Activated CD8-positive, alpha-beta memory T cell treated with anti-CD3 and anti-CD28 coated beads, Interleukin-2, amount 50 U/mL, for 1 hour (primary cell): ENCODE data around the gene BIN2.
A peak's percentile ranks its signal among the peaks of the same experiment; 100 is the strongest.
"Not testable (repeated sequence)": the region's sequence is repeated elsewhere in the genome, so short reads cannot be mapped to it uniquely, and the experiment has no call there.

Source experiments
- DNase-seq: peaks from one replicate; pipeline ENCODE4 v3.0.0-alpha.2; 2020; ENCODE audit errors: extremely low read depth

Gene BIN2

DNA sequence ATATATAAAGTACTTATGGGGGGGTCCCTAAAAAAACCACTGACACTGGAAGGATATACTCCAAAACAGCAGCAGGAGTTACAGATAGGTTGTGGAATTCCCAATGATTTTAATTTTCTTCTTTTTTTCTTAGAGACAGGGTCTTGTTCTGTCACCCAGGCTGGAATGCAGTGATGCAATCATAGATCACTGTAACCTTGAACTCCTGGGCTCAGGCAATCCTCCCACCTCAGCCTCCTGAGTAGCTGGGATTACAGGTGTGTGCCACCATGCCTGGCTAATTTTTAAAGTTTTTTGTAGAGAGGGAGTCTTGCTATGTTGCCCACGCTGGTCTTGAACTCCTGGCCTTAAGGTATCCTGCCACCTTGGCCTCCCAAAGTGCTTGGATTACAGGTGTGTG is 64.4 kb downstream of the BIN2 start:
- DNase-seq, result not testable (repeated sequence)

DNA sequence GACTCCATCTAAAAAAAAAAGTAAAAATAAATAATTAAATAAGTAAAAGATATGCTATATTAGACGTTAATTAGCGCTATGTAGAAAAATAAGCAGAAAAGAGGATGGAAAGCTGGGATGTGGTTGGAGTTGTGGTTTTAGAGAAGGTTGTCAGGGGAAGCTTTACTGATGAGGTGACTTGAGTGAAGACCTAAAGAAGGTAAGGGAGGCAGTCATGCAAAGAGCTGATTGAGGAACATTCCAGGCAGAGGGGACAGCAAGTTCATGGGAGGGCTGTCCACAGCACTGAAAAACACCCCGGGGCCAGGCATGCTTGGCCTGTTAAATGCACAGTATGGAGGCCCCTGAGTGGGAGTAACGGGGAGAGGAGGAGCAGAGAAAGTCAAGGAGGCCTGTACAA is 69.4 kb downstream of the BIN2 start:
- no peak for DNase-seq

DNA sequence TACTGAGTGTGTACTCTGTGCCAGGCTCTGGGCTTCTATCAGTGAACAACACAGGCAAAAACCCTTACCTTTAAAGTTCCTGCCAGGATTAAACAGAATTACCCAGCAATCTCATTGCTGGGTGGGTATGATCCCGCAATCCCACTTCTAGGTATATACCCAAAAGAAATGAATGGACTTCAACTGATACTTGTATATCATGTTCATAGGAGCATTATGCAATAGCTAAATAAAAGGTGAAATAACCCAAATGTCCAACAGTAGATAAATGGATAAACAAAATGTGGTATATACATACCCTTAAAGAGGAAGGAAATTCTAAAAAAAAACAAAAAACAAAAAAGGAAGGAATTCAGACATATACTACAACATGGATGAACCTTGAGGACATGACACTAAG is 70.7 kb downstream of the BIN2 start:
- DNase-seq, result no peak

DNA sequence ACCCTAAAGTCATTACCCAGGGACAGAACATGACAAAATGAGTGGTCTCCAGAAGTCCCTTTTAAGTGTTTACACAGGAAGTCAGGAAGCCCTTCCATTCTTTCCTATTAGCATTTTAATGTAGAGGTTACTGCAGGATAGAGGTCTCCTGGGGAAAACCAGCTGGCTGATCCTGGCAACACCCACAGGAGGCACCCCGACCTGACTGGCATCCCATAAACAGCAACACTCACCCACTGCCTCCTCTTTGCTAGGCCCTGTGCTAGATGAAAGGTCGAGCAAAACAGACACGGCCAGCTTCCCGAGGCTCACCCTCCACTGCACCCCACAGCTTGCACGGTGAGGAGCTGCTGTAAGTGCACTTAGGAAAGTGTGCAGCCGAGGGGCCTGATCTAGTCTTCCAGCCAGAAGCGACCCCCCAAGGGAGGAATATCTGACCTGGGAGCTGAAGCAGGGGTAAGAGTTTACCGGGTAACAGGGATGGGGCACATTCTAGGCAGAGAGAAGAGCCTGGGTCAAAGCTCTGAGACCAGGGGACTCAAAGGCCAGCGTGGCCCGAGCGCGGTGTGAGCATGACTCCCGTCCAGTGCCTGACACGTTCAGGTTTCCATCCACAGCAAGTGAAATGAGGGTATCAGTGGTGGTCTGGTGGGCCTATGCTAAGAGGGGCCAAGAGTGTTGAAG is 76.3 kb downstream of the BIN2 start:
- no peak for DNase-seq

DNA sequence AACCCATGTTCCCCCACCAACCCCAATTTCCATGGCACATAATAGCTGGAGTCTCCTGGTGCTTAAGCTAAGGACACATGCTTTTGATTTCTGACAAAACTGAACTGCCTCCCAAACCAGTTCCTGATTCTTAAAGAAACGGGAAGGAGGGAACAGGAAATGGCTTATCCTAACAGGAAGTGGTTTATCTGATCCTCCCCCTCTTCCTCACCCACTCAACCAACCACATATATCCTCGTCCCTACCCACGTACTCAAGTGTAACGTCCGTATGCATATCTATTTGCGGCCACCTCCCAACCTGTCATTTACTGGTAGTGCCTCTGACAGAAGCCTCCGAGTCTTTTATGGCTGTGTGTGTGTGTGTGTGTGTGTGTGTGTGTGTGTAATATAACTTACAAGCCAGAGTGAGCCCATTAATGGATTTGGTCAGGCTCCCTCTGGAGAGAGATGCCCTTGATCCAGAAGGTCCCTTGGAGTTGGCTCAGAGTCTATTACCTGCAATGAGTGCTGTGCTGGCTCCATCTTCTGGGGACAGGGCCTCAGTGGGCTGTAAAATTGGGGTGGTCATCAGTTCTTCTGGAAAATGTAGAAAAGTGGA is 77.6 kb downstream of the BIN2 start:
- no peak for DNase-seq

DNA sequence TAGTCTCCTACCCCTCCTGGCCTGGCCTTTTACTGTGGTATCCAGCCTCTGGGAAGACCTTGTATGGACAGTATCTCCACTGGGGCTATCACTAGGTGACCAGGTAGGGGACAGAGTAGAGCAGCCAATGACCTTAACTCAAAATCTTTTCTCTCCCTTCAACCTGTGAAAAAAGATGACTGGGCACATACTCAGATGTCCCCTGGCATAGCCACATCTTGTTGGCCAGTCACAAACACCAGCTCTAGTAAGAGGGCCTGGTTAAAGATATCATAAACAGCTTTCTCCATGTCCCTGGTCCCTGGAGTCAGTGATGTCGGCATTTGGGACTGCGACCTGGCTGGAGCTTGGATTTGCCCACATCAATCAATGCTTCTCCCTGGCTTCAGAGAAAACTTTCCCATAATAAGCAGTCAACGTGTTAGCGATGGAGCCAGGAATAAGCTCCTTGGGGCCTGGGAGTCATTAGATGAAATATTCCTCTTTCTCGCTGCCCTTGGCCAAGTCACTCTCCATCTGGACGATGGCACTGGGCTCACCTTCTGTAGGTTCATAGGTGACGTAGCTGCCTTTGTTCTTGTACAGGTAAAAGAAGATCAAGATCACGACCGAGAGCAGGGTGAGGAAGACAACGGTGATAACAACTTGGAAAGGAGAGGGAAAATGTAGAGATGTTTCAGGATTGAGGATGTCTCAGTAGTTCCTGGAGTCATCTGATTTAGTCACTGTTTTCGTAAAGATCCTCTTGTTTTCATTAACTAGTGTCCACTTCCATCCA is 78.3 kb downstream of the BIN2 start:
- no peak for DNase-seq

DNA sequence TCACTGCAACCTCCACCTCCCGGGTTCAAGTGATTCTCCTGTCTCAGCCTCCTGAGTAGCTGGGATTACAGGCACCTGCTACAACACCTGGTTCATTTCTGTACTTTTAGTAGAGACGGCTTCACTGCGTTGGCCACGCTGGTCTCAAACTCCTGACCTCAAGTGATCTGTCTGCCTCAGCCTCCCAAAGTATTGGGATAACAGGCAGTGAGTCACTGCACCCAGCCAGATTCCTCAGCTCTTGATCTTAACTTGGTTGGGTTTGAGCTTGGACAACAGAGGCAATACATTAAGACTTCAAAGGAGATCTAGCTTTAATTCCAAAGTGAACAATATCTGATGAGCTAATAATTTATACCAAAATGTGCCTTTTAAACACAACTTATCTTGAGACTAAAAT is 79.7 kb downstream of the BIN2 start:
- DNase-seq, result no peak

DNA sequence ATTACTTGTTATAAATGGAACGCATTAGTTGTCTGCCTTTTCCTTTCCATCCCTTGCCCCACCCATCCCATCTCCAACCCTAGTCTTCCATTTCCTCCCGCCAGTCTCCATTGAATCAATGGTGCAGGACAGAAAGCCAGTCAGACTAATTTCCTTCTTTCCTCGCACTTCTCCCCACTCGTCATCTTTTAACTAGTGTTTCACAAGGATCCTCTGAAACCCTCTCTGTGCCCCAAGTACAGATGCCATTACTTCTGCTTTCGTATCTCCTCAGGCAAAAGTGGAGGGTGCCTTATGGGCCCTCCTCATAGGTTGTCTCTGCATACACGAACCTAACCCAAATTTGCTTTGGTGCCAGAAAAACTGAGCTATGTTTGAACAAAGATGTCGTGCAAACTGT is 81.1 kb downstream of the BIN2 start:
- no peak for DNase-seq

DNA sequence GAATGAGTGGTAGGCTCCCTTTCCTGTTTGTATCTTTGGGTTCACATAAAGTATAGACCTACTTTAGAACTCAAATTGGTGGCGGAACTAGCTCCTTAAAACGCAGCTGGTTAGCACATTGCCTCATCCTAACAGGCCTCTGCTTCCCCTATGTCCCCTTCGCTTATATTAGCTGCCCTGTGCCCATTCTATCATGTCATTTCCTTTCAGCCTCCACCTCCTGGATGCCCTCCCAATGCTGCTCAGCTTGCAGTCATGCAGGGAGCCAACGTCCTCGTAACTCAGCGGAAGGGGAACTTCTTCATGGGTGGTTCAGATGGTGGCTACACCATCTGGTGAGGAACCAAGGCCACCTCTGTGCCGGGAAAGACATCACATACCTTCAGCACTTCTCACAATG is 81.9 kb downstream of the BIN2 start:
- DNase-seq, result no peak

DNA sequence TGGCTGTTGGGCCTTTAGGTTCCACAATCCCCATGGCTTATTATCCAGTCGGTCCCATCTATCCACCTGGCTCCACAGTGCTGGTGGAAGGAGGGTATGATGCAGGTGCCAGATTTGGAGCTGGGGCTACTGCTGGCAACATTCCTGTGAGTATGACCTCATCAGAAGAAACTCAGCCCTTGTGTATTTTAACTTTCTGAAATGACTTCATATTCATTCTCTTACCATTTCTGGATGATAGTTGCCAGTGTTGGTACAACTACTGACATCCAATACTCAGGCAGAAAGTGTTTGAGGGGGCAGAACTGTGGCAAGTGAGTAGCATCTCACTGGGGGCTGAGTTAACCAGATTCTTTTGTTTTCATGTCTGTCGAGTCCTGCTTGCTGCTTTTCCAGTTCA is 83.0 kb downstream of the BIN2 start:
- DNase-seq, result no peak

DNA sequence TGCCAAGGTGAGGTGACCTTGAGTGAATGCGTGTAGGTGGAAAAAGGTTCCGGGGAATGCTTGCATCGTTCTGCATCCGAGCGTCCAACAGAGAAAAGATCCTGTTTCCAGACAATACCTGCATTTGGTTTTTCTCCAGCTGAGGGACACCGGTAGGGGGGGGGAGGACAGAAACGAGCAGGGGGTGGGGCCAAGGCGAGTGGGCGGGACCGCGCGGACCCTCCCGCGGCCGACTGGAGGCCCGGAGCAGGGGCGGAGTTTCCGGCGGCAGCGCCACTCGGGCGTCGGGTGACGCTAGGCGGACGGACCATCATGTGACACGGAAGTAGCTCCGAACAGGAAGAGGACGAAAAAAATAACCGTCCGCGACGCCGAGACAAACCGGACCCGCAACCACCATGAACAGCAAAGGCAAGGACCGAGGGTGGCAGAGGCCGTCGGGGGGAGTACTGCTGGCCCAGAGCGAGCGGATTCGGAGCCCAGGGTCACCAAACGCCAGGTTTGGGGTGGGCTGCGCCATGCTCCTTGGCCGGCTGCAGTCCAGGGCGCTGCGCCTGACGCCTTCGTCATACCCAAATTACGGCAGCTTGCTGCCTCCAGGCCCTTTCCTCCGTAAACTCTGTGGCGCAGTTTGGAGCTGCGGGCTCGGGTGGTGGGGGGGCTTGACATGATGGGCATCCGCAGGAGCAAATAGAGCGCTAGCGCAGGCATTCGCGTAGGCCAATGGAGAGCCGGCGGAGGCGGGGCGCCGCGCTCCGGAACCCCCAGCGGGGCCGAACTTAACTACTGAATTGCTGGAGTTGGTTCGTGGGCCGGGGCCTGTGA is 85.3 kb downstream of the BIN2 start, which contains the start of gene DAZAP2:
Gene DAZAP2 (plus strand): TSS at position 317 of the 825 bp plus-strand sequence. CDS start 82 bp downstream, at position 399.
- peak; percentile 82 for DNase-seq

DNA sequence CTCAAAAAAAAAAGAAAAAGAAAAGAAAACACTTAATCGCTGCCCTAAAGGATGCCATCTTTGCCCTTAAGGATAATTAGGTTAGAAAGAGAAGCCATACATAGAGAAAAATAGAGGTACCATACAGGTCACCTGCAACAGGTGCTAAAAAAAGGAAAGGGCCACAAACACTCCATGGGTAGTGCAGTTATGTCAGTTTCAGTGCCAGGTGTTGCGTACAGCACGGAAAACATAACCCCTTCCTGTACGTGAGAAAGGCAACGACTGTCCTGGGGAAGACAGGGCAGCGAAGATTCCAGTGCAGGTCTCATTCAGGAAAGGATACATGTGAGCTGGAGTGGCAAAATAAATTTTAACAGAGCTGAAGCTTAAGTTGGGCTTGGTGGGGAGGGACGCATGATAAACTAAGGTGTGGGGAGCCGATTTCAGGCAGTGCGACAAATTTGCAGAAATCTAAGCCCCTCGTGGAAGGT is 85.9 kb downstream of the BIN2 start:
- no peak for DNase-seq

DNA sequence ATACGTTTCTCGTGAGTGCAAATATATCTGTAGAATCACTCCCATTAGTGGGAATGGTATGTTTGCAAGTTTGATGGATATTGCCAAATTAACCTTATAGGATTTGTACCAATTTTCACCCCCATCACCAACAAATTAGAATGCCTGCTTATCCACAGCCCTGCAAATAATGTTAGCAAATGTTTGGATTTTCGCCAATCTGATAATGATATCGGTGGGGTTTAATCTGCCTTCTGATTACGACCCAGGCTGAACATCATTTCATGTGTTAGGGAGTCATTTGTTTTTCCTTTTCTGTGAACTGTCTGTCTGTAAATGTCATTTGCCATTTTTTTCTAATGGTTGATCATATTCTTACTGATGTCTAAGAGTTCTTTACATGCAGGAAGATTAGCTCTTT is 89.4 kb downstream of the BIN2 start:
- no peak for DNase-seq

DNA sequence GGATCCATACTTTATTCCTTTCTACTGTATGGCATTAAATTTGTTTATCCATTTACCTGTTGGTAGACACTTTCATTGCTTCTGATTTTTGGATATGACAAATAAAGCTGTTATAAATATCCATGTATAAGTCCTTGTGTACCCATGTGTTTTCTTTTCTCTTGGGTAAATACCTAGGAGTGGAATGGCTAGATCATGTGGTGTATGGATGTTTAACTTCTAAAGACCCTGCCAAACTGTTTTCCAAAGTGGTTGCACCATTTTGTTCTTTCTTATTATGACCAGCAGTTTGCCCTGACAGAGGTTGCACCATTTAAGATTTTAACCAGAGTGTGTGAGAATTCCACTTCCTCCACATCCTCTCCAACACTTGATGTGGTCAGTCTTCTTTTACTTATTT is 91.3 kb downstream of the BIN2 start:
- no peak for DNase-seq
